PC-3 (cell line): ENCODE results near the gene BAIAP2L1.

Experiments used
- CTCF ChIP-seq: fragments of 300-600 bp; sonication (generic); conservative IDR thresholded peaks from 2 replicates; pipeline ENCODE4 v1.5.1; 2017; ENCODE audit warnings: antibody characterized with exemption, low read depth, mild to moderate bottlenecking, low read length
- EZH2 ChIP-seq: fragments of 300-600 bp; sonication (generic); IDR thresholded peaks from one replicate; pipeline ENCODE4 v1.6.1; 2017; ENCODE audit warnings: antibody characterized with exemption, mild to moderate bottlenecking, low read length; ENCODE audit not compliant: unreplicated experiment
- EZH2phosphoT487 ChIP-seq: fragments of 300-600 bp; sonication (generic); IDR thresholded peaks from 2 replicates; pipeline ENCODE4 v1.6.1; 2018; ENCODE audit warnings: mild to moderate bottlenecking, antibody characterized with exemption, low read length, borderline replicate concordance

- TF ChIP-seq CTCF (no peak), EZH2 (no peak), EZH2phosphoT487 (no peak)
These were observed 104.1 kb downstream of the BAIAP2L1 start for GRCh38 chr7:98296833-98297232.
